ENCODE results near the gene CMIP. TPM values are rescaled to one million over a fixed set of nuclear protein-coding genes. Genes with fewer than 3 reads are reported as not detected.
A peak's percentile ranks its signal among the peaks of the same experiment; 100 is the strongest.

The CMIP gene
- total RNA-seq, 1 donor = 15.7 TPM

- no peak overlapping the region for H3K4me3 ChIP-seq (ENCODE audit: low read depth, low read length)
- DNase-seq (ENCODE audit: low read depth) = no peak
- TF ChIP-seq CTCF (IDR thresholded peaks at IDR 0.05; ENCODE audit: insufficient read depth, low read length) = no peak
These were observed 72.5 kb downstream of the CMIP start for GRCh38 chr16:81517150-81517499.

- DNase-seq (ENCODE audit: low read depth) = peak; percentile 89
- no peak overlapping the region for H3K4me3 ChIP-seq (ENCODE audit: low read depth, low read length)
- TF ChIP-seq CTCF (IDR thresholded peaks at IDR 0.05; ENCODE audit: insufficient read depth, low read length) = no peak
These were observed 73.2 kb downstream of the CMIP start for GRCh38 chr16:81517629-81518438.

- no peak overlapping the region for H3K4me3 ChIP-seq (ENCODE audit: low read depth, low read length)
- TF ChIP-seq CTCF (IDR thresholded peaks at IDR 0.05; ENCODE audit: insufficient read depth, low read length) = no peak
- no peak for DNase-seq (ENCODE audit: low read depth)
These were observed 73.8 kb downstream of the CMIP start for GRCh38 chr16:81518439-81518757.

DNA sequence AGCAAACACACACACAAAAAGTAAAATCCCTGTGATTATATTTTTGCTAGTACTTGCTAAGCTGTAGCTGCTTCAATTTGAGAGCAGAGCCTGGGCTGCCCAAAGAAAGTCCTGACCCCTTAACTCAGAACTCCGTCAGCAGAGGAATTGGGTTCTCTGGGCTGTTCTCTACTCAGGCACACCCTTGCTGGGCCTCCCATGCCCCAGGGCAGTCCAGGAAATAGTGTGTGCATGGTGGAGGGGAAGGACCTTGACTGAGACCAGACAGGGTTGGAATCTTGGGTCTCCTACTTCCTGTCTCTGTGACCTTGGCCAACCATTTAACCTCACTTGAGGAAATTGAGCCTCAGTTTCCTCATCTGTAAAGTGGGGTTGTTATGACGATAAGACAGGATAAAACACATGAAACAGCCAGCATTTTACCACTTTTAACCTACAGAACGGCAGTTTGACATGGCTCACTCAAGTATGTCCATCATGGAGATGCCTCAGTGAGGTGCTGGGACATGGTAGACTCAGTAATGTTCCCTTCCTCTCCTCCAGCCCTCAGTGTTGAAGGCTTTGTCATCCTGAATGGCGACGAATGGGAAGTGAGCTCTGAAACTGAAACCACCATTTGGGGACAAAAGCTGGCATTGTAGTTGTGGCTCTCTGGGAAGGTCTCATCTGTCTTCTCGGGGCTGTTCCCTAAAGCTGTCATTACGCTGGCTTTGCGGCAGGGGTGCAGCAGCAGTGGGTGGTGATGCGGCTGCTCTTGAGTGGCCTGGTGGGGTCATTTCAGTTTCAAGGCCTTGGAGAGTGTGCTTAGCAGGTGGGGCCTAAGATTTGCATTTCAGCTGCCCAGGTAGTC lies 74.9 kb downstream of the CMIP start:
- TF ChIP-seq CTCF (IDR thresholded peaks at IDR 0.05; ENCODE audit: insufficient read depth, low read length) = no peak
- H3K4me3 ChIP-seq (ENCODE audit: low read depth, low read length) = no peak overlapping the region
- no peak for DNase-seq (ENCODE audit: low read depth)

DNA sequence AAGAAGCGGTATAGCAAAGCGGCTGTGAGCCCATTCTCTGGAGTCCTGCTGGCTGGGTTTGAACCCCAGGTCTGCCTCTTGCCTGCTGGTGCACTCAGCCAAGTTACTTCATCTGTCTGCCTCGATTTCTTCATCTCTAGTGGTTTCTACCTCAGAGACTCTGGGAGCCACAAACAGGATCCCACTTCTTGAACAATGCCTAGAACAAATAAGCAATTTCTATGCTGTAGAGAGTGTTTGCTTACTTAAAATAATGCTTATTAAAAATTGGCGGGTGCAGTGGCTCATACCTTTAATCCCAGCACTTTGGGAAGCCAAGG lies 75.5 kb downstream of the CMIP start:
- no peak for TF ChIP-seq CTCF (IDR thresholded peaks at IDR 0.05; ENCODE audit: insufficient read depth, low read length)
- no peak for DNase-seq (ENCODE audit: low read depth)
- H3K4me3 ChIP-seq (ENCODE audit: low read depth, low read length) = no peak overlapping the region

DNA sequence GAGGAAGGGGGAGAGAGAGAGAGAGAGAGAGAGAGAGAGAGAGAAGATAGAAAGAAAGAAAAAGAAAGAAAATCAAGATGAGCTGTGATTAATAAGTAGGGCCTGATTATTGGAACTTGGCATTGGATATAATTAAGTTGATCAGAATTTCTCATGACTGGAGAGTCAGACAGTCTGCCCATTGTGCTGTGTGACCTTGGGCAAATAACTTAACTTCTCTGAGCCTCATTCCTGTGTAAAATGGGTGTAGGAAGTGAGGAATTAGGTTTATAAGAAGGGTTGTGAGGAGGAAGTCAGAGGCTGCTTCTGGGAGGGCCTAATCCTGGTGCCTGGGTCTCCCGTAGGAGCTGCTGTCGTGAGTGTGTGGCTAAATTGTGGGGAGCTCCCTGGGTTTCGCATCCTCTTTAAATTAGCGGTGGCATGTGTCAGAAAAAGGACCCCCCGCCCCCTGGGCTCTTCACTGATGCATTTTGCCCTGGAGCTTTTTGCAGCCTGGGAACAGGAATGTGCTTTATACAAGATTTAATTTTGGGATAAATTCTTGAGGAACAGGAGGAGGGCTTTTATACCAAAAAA lies 76.0 kb downstream of the CMIP start:
- H3K4me3 ChIP-seq (ENCODE audit: low read depth, low read length) = no peak overlapping the region
- no peak for TF ChIP-seq CTCF (IDR thresholded peaks at IDR 0.05; ENCODE audit: insufficient read depth, low read length)
- DNase-seq (ENCODE audit: low read depth) = no peak
